Activated T-helper 17 cell treated with anti-CD3 and anti-CD28 coated beads, Interleukin-2, amount 50 U/mL, for 72 hours (primary cell): Measurements from ENCODE around the gene TNFRSF1B. TPM values are rescaled to one million over a fixed set of nuclear protein-coding genes. Genes with fewer than 3 reads are reported as not detected.

Experiments used
- ATAC-seq: fragments of 150-1000 bp; cut with Tn5 transposase; replicated peaks from 2 replicates; pipeline ENCODE4 v1.10.0; 2021; ENCODE audit warnings: mild to moderate bottlenecking, moderate library complexity
- H3K27ac Mint-ChIP-seq: one replicate; pipeline ENCODE4 v1.8.0; 2022; ENCODE audit warnings: mixed read lengths
- H3K27me3 Mint-ChIP-seq: one replicate; pipeline ENCODE4 v1.8.0; 2022; ENCODE audit warnings: mixed read lengths
- H3K36me3 Mint-ChIP-seq: one replicate; pipeline ENCODE4 v1.8.0; 2022; ENCODE audit warnings: low read depth, mild to moderate bottlenecking, mixed read lengths
- H3K4me1 Mint-ChIP-seq: one replicate; pipeline ENCODE4 v1.8.0; 2022; ENCODE audit warnings: mixed read lengths
- H3K4me3 Mint-ChIP-seq: one replicate; pipeline ENCODE4 v1.8.0; 2022; ENCODE audit warnings: mild to moderate bottlenecking, mixed read lengths
- H3K9me3 Mint-ChIP-seq: one replicate; pipeline ENCODE4 v1.8.0; 2022; ENCODE audit warnings: mixed read lengths
- total RNA-seq, 2 donors: library from RNA; stranded (reverse); gene quantifications; one replicate each; pipeline ENCODE4 v1.2.3, GENCODE V29; 2022

Gene TNFRSF1B
- total RNA-seq, 2 donors from 2014 or later = 291 to 379 TPM

DNA sequence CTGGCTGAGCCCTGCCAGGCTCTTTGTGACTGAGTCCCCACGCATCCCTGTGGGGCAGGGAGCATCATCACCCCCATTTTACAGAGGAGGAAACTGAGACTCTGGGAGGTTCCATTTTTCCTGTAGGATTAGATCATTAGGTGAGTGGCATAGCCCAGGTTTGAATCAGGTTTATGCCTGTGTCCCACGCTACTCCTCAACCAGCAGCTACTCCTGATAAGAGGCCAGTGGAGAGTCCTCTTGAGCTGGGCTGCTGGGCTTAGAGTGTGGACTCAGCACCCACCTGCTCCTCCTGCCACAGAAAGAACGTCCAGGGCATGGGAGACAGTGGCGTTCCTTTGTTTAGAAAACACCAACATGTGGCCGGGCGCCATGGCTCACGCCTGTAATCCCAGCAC is 30.7 kb downstream of the TNFRSF1B start:
- Mint-ChIP-seq H3K27ac (no peak overlapping the region), H3K36me3 (peaks cover 100% of the 10 kb centered on the region), H3K9me3 (no peaks in the 10 kb centered on the region), H3K4me1 (peaks cover 25% of the 10 kb centered on the region), H3K4me3 (no peak overlapping the region), H3K27me3 (no peaks in the 10 kb centered on the region)
- no peak for ATAC-seq

DNA sequence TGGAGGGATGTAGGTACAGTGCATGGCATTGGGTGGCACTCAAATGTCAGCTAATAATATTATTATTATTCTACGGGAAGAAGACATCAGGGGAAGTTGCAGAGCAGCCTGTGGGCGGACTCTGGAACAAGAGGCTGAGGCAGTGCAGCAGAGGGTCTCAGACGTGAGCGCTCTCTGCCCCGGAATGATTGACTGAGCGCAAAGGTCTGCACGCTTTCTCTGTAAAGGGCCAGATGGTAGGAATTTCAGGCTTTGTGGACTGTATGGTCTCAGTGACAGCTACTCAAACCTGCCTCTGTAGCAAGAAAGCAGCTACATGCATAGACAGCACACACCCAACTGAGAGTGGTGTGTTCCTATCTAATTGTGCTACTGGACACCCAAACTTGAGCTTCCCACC is 33.4 kb downstream of the TNFRSF1B start:
- H3K36me3 Mint-ChIP-seq = peaks cover 100% of the 10 kb centered on the region
- no peak overlapping the region for H3K4me3 Mint-ChIP-seq
- ATAC-seq = no peak

DNA sequence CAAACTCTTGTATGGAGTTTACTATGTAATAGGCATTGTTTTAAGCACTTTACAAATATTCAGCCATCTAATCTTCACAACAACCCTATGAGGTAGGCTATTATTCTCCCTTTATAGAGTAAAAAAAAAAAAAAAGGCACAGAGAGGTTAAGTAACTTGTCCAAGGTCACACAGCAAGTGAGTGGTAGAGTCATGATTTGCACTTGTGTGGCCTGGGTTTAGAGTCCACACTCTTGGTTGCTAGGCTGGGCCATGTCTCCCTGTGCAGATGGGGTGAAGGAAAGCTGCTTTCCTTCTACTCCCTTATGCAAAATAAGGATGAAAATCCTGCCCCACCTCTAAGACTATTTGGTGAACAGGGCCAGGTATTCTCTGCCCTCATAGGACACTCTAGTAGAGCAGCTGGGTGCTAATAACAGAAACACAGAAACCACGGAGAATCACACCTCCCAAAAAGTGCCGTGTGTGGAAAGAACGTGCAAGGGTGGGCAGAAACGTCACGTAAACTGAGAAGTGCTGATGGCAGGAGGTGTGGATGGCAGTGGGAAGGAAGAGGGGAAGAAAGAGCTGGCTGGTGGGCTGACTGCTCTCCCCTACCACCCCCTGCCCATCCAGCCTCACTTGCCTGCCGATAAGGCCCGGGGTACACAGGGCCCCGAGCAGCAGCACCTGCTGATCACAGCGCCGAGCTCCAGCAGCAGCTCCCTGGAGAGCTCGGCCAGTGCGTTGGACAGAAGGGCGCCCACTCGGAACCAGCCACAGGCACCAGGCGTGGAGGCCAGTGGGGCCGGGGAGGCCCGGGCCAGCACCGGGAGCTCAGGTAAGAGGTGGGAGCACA is 34.8 kb downstream of the TNFRSF1B start:
- Mint-ChIP-seq H3K36me3 (peaks cover 100% of the 10 kb centered on the region), H3K4me1 (peaks cover 27% of the 10 kb centered on the region), H3K4me3 (peak overlapping the region; percentile 60), H3K27me3 (no peaks in the 10 kb centered on the region), H3K9me3 (no peaks in the 10 kb centered on the region), H3K27ac (peak overlapping the region; percentile 88)
- ATAC-seq = peak; percentile 40

More for the DNA sequence above, 33.4 kb downstream of the TNFRSF1B start:
- Mint-ChIP-seq H3K27me3 (no peaks in the 10 kb centered on the region), H3K27ac (peak overlapping the region; percentile 38), H3K9me3 (no peaks in the 10 kb centered on the region), H3K4me1 (peaks cover 26% of the 10 kb centered on the region)

DNA sequence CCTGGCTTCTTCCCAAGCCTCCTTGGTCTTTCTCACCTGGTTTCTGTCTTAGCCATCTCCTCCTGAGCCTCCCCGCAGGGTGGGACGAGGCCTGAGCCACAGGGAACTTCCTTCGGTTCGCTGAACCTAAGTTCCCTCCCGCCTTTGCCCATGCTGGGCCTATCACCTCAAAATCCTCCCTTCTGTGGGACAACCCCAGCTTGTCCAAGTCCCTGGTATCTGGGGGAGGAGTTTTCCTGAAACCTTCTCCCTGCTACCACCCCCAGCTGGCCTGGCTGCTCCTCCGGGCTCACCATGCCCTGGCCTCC is 35.4 kb downstream of the TNFRSF1B start:
- H3K4me1 Mint-ChIP-seq = peaks cover 27% of the 10 kb centered on the region
- H3K27me3 Mint-ChIP-seq = no peaks in the 10 kb centered on the region
- H3K4me3 Mint-ChIP-seq = peak overlapping the region; percentile 60
- no peaks in the 10 kb centered on the region for H3K9me3 Mint-ChIP-seq
- ATAC-seq = no peak
- peak overlapping the region; percentile 88 for H3K27ac Mint-ChIP-seq
- H3K36me3 Mint-ChIP-seq = peaks cover 100% of the 10 kb centered on the region

DNA sequence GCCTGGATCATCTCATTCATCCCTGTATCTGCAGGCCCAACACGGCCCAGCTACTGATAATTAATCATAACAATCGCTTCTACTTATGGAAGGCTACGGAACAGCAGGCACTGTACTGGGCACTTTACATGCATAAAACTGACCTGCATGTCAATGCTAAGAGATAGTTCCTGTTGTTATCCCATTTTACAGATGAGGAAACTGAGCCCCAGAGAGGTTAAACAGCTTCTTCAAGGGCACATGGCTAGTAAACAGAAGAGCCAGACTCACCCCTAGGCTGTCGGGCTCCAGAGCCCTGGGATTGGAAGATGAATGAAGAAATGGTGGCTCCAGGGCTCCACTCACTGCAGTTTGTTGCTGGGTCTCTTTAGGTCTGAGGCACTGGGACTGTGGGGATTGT is 35.8 kb downstream of the TNFRSF1B start:
- peak overlapping the region; percentile 60 for H3K4me3 Mint-ChIP-seq
- no peaks in the 10 kb centered on the region for H3K27me3 Mint-ChIP-seq
- H3K4me1 Mint-ChIP-seq = peaks cover 27% of the 10 kb centered on the region

DNA sequence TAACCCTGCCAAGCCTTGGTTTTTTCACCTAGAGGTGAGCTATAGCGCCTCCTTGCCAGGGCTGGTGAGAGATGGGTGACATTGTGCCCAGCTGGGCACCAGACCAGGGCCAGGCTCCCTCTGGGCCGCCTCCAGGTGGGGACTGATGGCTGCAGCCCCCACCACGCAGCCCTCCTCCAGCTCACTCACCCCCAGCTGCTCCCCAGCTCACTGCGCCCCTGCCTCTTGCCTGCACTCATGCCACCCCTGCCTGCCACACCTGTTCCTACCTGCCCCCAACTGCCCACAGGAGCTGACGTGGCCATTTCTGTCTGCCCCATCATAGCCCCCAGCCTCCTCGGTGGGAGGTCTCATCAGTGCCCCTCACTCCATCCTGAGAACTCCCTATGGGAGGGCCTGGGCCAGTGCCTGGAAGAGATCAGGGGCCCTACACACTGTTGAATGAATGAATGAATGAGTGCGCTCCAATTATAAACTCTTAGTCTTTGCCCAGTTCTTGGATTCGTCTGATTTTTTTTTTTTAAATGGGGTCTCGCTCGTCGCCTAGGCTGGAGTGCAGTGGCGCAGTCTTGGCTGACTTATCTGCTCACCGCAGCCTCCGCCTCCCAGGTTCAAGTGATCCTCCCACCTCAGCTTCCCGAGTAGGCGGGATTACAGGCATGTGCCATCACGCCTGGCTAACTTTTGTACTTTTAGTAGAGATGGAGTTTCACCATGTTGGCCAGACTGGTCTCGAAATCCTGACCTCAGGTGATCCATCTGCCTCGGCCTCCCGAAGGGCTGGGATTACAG is 36.6 kb downstream of the TNFRSF1B start:
- H3K4me3 Mint-ChIP-seq = peak overlapping the region; percentile 60
- H3K27me3 Mint-ChIP-seq = no peaks in the 10 kb centered on the region
- no peaks in the 10 kb centered on the region for H3K9me3 Mint-ChIP-seq
- peak overlapping the region; percentile 88 for H3K27ac Mint-ChIP-seq
- peaks cover 100% of the 10 kb centered on the region for H3K36me3 Mint-ChIP-seq
- peaks cover 34% of the 10 kb centered on the region for H3K4me1 Mint-ChIP-seq
- ATAC-seq = no peak

More for the DNA sequence above, 35.8 kb downstream of the TNFRSF1B start:
- peaks cover 100% of the 10 kb centered on the region for H3K36me3 Mint-ChIP-seq
- no peak for ATAC-seq
- H3K27ac Mint-ChIP-seq = peak overlapping the region; percentile 88
- H3K9me3 Mint-ChIP-seq = no peaks in the 10 kb centered on the region

DNA sequence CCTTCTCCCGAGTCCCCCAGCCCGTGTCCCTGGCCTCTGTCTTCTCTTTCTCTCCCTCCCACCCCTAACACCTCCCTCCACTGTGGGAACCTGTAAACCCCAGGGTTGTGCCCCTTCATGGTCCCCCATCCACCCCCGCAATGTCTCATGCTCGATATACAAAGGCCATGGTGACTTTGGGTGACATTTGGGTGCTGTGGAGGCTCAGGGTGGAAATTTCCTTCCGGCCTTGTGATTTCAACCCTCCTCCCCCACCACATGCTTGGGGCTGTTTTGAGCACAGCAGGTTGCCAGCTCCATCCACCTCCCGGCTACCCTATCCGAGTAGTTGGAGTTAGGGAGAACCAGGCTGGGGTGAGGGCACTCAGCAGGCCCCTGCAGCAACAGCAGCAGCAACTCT is 37.3 kb downstream of the TNFRSF1B start:
- ATAC-seq = peak; percentile 46
- H3K27ac Mint-ChIP-seq = peak overlapping the region; percentile 88
- no peaks in the 10 kb centered on the region for H3K9me3 Mint-ChIP-seq
- H3K4me3 Mint-ChIP-seq = peak overlapping the region; percentile 60
- peaks cover 100% of the 10 kb centered on the region for H3K36me3 Mint-ChIP-seq
- H3K4me1 Mint-ChIP-seq = peaks cover 38% of the 10 kb centered on the region
- no peaks in the 10 kb centered on the region for H3K27me3 Mint-ChIP-seq

DNA sequence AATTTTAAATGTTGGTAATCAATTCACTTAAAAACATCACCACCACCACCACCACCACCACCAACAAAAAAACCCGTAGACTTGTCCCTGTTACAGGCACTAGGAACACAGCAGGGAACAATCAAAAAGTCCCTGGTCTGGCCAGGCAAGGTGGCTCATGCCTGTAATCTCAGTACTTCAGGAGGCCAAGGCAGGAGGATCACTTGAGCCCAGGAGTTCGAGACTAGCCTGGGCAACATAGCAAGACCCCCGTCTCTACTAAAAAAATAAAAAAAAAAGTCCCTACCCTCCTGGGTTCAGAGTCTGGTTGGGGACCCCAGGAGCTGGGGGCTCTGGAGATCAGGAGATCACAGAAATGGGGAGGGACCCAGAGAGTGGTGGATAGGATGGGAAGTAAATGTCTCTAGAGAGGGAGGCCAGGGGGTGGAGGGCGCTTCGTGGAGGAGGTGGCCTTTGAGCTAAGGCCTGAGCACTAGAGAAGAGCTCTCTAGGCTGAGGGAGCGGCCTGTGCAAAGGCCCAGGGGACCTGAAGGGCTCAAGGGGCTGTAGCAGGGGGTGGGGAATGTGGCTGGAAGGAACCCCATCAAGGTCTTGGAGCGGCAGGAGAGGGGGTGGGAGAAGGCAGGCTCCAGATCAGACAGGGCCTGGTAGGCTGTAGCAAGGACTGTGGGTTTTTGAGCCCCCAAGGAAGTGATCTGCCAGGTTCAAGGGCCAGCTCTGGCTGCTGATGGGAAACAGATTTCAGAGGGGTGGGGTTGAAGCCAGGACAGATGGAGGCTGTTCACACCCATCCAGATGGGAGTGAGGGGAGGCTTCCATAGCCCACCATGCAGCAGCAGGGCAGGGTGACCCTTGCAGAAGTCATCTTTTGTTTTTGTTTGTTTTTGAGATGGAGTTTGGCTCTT is 38.2 kb downstream of the TNFRSF1B start:
- peak overlapping the region; percentile 60 for H3K4me3 Mint-ChIP-seq
- no peaks in the 10 kb centered on the region for H3K9me3 Mint-ChIP-seq
- peaks cover 92% of the 10 kb centered on the region for H3K36me3 Mint-ChIP-seq
- H3K27me3 Mint-ChIP-seq = no peaks in the 10 kb centered on the region
- no peak for ATAC-seq
- H3K4me1 Mint-ChIP-seq = peaks cover 40% of the 10 kb centered on the region
- peak overlapping the region; percentile 88 for H3K27ac Mint-ChIP-seq

DNA sequence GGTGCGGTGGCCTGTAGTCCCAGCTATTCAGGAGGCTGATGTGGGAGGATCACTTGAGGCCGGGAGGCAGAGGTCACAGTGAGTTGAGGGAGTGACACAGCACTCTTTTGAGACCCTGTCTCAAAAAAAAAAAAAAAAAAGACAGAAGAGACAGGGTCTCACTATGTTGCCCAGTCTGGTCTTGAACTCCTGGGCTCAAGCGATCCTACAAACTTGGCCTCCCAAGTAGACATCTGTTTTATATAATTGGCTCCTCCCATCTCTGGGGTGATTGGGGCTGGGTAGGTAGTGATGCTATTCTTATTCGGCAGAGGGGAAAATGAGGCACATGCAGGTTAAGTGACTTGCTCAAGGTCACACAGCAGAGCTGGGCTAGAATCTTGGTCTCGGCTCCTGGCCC is 39.4 kb downstream of the TNFRSF1B start:
- H3K27me3 Mint-ChIP-seq = no peaks in the 10 kb centered on the region
- ATAC-seq = no peak
- H3K9me3 Mint-ChIP-seq = no peaks in the 10 kb centered on the region
- peak overlapping the region; percentile 88 for H3K27ac Mint-ChIP-seq
- no peak overlapping the region for H3K4me3 Mint-ChIP-seq
- H3K36me3 Mint-ChIP-seq = peaks cover 84% of the 10 kb centered on the region
- peaks cover 48% of the 10 kb centered on the region for H3K4me1 Mint-ChIP-seq

DNA sequence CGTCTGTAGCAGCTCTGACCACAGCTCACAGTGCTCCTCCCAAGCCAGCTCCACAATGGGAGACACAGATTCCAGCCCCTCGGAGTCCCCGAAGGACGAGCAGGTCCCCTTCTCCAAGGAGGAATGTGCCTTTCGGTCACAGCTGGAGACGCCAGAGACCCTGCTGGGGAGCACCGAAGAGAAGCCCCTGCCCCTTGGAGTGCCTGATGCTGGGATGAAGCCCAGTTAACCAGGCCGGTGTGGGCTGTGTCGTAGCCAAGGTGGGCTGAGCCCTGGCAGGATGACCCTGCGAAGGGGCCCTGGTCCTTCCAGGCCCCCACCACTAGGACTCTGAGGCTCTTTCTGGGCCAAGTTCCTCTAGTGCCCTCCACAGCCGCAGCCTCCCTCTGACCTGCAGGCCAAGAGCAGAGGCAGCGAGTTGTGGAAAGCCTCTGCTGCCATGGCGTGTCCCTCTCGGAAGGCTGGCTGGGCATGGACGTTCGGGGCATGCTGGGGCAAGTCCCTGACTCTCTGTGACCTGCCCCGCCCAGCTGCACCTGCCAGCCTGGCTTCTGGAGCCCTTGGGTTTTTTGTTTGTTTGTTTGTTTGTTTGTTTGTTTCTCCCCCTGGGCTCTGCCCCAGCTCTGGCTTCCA is 40.1 kb downstream of the TNFRSF1B start:
- no peak for ATAC-seq
- Mint-ChIP-seq H3K27ac (peak overlapping the region; percentile 88), H3K27me3 (no peaks in the 10 kb centered on the region), H3K4me3 (no peak overlapping the region), H3K4me1 (peaks cover 44% of the 10 kb centered on the region), H3K36me3 (peaks cover 77% of the 10 kb centered on the region), H3K9me3 (no peaks in the 10 kb centered on the region)

DNA sequence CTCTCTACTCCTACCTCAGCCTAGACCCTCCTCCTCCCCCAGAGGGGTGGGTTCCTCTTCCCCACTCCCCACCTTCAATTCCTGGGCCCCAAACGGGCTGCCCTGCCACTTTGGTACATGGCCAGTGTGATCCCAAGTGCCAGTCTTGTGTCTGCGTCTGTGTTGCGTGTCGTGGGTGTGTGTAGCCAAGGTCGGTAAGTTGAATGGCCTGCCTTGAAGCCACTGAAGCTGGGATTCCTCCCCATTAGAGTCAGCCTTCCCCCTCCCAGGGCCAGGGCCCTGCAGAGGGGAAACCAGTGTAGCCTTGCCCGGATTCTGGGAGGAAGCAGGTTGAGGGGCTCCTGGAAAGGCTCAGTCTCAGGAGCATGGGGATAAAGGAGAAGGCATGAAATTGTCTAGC is 41.5 kb downstream of the TNFRSF1B start:
- peak; percentile 4 for ATAC-seq
- Mint-ChIP-seq H3K36me3 (peaks cover 68% of the 10 kb centered on the region), H3K9me3 (no peaks in the 10 kb centered on the region), H3K4me1 (peaks cover 40% of the 10 kb centered on the region), H3K27me3 (no peaks in the 10 kb centered on the region), H3K27ac (peak overlapping the region; percentile 76), H3K4me3 (peak overlapping the region; percentile 6)

DNA sequence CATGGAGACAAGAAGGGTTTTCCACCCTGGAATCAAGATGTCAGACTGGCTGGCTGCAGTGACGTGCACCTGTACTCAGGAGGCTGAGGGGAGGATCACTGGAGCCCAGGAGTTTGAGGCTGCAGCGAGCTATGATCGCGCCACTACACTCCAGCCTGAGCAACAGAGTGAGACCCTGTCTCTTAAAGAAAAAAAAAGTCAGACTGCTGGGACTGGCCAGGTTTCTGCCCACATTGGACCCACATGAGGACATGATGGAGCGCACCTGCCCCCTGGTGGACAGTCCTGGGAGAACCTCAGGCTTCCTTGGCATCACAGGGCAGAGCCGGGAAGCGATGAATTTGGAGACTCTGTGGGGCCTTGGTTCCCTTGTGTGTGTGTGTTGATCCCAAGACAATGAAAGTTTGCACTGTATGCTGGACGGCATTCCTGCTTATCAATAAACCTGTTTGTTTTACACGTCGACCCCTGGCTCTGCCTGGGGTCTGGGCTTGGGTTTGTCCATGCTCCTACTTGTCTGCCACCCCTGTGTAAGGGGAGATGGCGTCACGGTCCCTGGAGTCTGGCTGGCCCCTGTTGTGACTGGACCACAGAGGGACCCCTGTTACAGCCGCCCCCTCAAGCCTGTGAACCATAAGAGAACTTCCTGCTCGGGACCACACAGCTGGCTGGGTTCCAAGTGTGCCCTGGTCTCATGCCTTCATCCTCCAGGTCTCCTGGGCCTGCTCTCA is 42.1 kb downstream of the TNFRSF1B start:
- Mint-ChIP-seq H3K4me1 (peaks cover 38% of the 10 kb centered on the region), H3K4me3 (peak overlapping the region; percentile 6), H3K36me3 (peaks cover 62% of the 10 kb centered on the region), H3K27ac (peak overlapping the region; percentile 76), H3K27me3 (no peaks in the 10 kb centered on the region), H3K9me3 (no peaks in the 10 kb centered on the region)
- ATAC-seq = peak; percentile 68

DNA sequence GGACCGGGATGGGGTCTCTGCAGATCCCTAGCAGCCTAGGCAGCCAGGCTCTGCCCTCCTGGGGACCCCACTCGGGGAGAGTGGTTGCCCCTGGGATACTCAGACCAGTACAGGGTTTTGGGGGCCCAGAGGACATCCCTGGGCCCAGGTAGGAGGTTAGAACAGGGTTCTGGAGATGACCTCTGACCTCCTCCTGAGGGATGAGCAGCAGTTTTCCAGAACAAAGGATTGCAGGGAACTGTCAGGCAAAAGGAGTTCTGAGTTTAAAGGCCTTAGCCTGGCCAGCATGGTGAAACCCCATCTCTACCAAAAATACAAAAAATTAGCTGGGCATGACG is 42.7 kb downstream of the TNFRSF1B start:
- peaks cover 38% of the 10 kb centered on the region for H3K4me1 Mint-ChIP-seq
- H3K36me3 Mint-ChIP-seq = peaks cover 56% of the 10 kb centered on the region
- no peak overlapping the region for H3K4me3 Mint-ChIP-seq
- H3K27ac Mint-ChIP-seq = peak overlapping the region; percentile 76
- no peak for ATAC-seq
- H3K9me3 Mint-ChIP-seq = no peaks in the 10 kb centered on the region
- H3K27me3 Mint-ChIP-seq = no peaks in the 10 kb centered on the region
